ENCODE data around the gene APOBEC2. TPM values are rescaled to one million over a fixed set of nuclear protein-coding genes. Genes with fewer than 3 reads are reported as not detected.

Gene APOBEC2
- polyA plus RNA-seq, 1 donor (not counting 4 experiments of a cell fraction or from before 2014, with no cell fraction given), result 0.05 TPM

GRCh38 chr6:41027241-41027640 is 25.8 kb upstream of the APOBEC2 start:
- no peaks in the 10 kb centered on the region for H3K9me3 ChIP-seq (ENCODE audit: control insufficient read depth, low read depth, low read length)
- dilution Hi-C loops (cut with MboI; ENCODE audit: extremely low pct_ligation_motif_present, low sequenced_read_pairs), result no loop called here
- H2AFZ ChIP-seq (ENCODE audit: control insufficient read depth, low read length), result peak overlapping the region; percentile 1
- H3K36me3 ChIP-seq (ENCODE audit: control insufficient read depth in 2 of 2, extremely low read depth in 1 of 2, insufficient read depth in 2 of 2, low read length in 2 of 2), result no peaks in the 10 kb centered on the region
- H3K9ac ChIP-seq (ENCODE audit: control insufficient read depth, extremely low read depth, insufficient read depth, low read length), result no peak overlapping the region
- H3K4me3 ChIP-seq (ENCODE audit: control insufficient read depth in 2 of 3, extremely low read depth in 1 of 3, insufficient read depth in 2 of 3, low read depth in 1 of 3, low read length in 3 of 3), result peak overlapping the region in 1 of 3 experiments; percentile 40
- no peaks in the 10 kb centered on the region for H3K27me3 ChIP-seq (ENCODE audit: control insufficient read depth, extremely low read depth, insufficient read depth, low read length)
- peaks cover 38% of the 10 kb centered on the region for H3K4me1 ChIP-seq (ENCODE audit: control insufficient read depth, extremely low read depth, insufficient read depth, low read length)
- H3K79me2 ChIP-seq (ENCODE audit: control insufficient read depth, insufficient read depth, low read length), result no peaks in the 10 kb centered on the region
- FAIRE-seq, result no peak
- no peaks in the 10 kb centered on the region for H3K9me1 ChIP-seq (ENCODE audit: control insufficient read depth, extremely low read depth, insufficient read depth, low read length)
- H3K4me2 ChIP-seq (ENCODE audit: control insufficient read depth, extremely low read depth, insufficient read depth, low read depth, low read length), result peak overlapping the region; percentile 82
- no peak for TF ChIP-seq EZH2 (IDR thresholded peaks at IDR 0.05; ENCODE audit: low read length)
- TF ChIP-seq CTCF (optimal IDR thresholded peaks at IDR 0.05 in 1 of 3, IDR thresholded peaks at IDR 0.05 in 1 of 3, conservative IDR thresholded peaks at IDR 0.05 in 1 of 3; ENCODE audit: extremely low read depth in 1 of 3, insufficient read depth in 2 of 3, low read length in 3 of 3), result no peak
- H3K27ac ChIP-seq (ENCODE audit: control insufficient read depth, insufficient read depth, low read length), result no peak overlapping the region
- no peak for DNase-seq (ENCODE audit: low read depth, low spot score)
- no peaks in the 10 kb centered on the region for H4K20me1 ChIP-seq (ENCODE audit: control insufficient read depth, extremely low read depth, insufficient read depth, low read length)

GRCh38 chr6:41027799-41028560 is 25.0 kb upstream of the APOBEC2 start:
- Histone ChIP-seq H2AFZ (ENCODE audit: control insufficient read depth, low read length) (peak overlapping the region; percentile 95), H3K79me2 (ENCODE audit: control insufficient read depth, insufficient read depth, low read length) (no peaks in the 10 kb centered on the region), H3K27ac (ENCODE audit: control insufficient read depth, insufficient read depth, low read length) (peak overlapping the region; percentile 44), H3K9ac (ENCODE audit: control insufficient read depth, extremely low read depth, insufficient read depth, low read length) (peak overlapping the region; percentile 73), H3K4me3 (ENCODE audit: control insufficient read depth in 2 of 3, extremely low read depth in 1 of 3, insufficient read depth in 2 of 3, low read depth in 1 of 3, low read length in 3 of 3) (peak overlapping the region; percentile 20 to 68 (median 45)), H3K4me1 (ENCODE audit: control insufficient read depth, extremely low read depth, insufficient read depth, low read length) (peaks cover 30% of the 10 kb centered on the region), H3K27me3 (ENCODE audit: control insufficient read depth, extremely low read depth, insufficient read depth, low read length) (no peaks in the 10 kb centered on the region), H4K20me1 (ENCODE audit: control insufficient read depth, extremely low read depth, insufficient read depth, low read length) (no peaks in the 10 kb centered on the region), H3K9me1 (ENCODE audit: control insufficient read depth, extremely low read depth, insufficient read depth, low read length) (no peaks in the 10 kb centered on the region), H3K9me3 (ENCODE audit: control insufficient read depth, low read depth, low read length) (no peaks in the 10 kb centered on the region), H3K36me3 (ENCODE audit: control insufficient read depth in 2 of 2, extremely low read depth in 1 of 2, insufficient read depth in 2 of 2, low read length in 2 of 2) (no peaks in the 10 kb centered on the region), H3K4me2 (ENCODE audit: control insufficient read depth, extremely low read depth, insufficient read depth, low read depth, low read length) (peak overlapping the region; percentile 82)
- DNase-seq (ENCODE audit: low read depth, low spot score) (no peak), FAIRE-seq (no peak)
- TF ChIP-seq EZH2 (IDR thresholded peaks at IDR 0.05; ENCODE audit: low read length), result no peak
- peak; percentile 74 to 96 (median 96) for TF ChIP-seq CTCF (optimal IDR thresholded peaks at IDR 0.05 in 1 of 3, IDR thresholded peaks at IDR 0.05 in 1 of 3, conservative IDR thresholded peaks at IDR 0.05 in 1 of 3; ENCODE audit: extremely low read depth in 1 of 3, insufficient read depth in 2 of 3, low read length in 3 of 3)
- dilution Hi-C loops (cut with MboI; ENCODE audit: extremely low pct_ligation_motif_present, low sequenced_read_pairs), result no loop called here
